Activated T-cell treated with anti-CD3 and anti-CD28 coated beads, Interleukin-2, amount 50 U/mL, for 72 hours (primary cell): ENCODE measurements around the gene FAM161A. TPM values are rescaled to one million over a fixed set of nuclear protein-coding genes. Genes with fewer than 3 reads are reported as not detected.
"Not testable (repeated sequence)": the region's sequence is repeated elsewhere in the genome, so short reads cannot be mapped to it uniquely, and the experiment has no call there.

Experiments used
- ATAC-seq, 2 donors: fragments of 150-1000 bp; cut with Tn5 transposase; replicated peaks in 1 of 2; 2 replicates each; pipeline ENCODE4 v1.10.0; 2021; ENCODE audit warnings: moderate library complexity in 2 of 2, mild to moderate bottlenecking in 1 of 2
- DNase-seq, 2 donors: peaks; one replicate each; pipeline ENCODE4 v3.0.0; 2021 to 2022; ENCODE audit warnings: mixed read lengths in 1 of 2
- H3K27ac Mint-ChIP-seq: one replicate; pipeline ENCODE4 v1.8.0; 2022; ENCODE audit warnings: mild to moderate bottlenecking, moderate library complexity, mixed read lengths
- H3K27me3 Mint-ChIP-seq: one replicate; pipeline ENCODE4 v1.8.0; 2022; ENCODE audit warnings: low read depth, mixed read lengths
- H3K36me3 Mint-ChIP-seq, 2 donors: one replicate each; pipeline ENCODE4 v1.8.0; 2022; ENCODE audit warnings: mixed read lengths in 2 of 2, mild to moderate bottlenecking in 1 of 2; ENCODE audit not compliant: insufficient read depth in 2 of 2
- H3K4me1 Mint-ChIP-seq: one replicate; pipeline ENCODE4 v1.8.0; 2022; ENCODE audit warnings: low read depth, mixed read lengths
- H3K4me3 Mint-ChIP-seq, 2 donors: one replicate each; pipeline ENCODE4 v1.8.0; 2022; ENCODE audit warnings: mild to moderate bottlenecking in 2 of 2, mixed read lengths in 2 of 2, moderate library complexity in 2 of 2
- H3K9me3 Mint-ChIP-seq, 2 donors: one replicate each; pipeline ENCODE4 v1.8.0; 2022; ENCODE audit warnings: mixed read lengths in 2 of 2
- total RNA-seq, 2 donors: library from RNA; stranded (reverse); gene quantifications; one replicate each; pipeline ENCODE4 v1.2.3, GENCODE V29; 2022

FAM161A gene
- total RNA-seq, 2 donors from 2014 or later, result 6.9 to 9.1 TPM

DNA sequence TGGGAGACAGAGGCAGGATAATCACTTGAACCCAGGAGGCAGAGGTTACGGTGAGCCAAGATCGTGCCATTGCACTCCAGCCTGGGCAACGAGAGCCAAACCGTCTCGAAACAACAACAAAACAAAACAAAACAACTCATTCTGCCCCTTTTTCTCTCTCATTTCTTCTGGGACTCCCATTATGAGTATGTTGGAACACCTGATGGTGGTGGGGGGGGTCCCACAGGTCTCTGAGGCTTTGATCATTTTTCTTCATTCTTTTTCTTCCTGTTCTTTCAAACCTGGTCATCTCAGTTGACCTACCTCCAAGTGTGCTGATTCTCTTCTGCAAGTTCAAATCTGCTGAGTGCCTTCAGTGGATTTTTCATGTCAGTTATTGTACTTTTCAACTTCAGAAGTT is 8.2 kb upstream of the FAM161A start:
- Mint-ChIP-seq H3K27ac (no peak overlapping the region), H3K9me3 (peaks cover 2% of the 10 kb centered on the region in 2 donors), H3K4me3 (no peak overlapping the region), H3K27me3 (no peaks in the 10 kb centered on the region), H3K36me3 (peaks cover 12 to 21% of the 10 kb centered on the region in 2 donors), H3K4me1 (peaks cover 7% of the 10 kb centered on the region)
- ATAC-seq (no peak), DNase-seq (no peak)

DNA sequence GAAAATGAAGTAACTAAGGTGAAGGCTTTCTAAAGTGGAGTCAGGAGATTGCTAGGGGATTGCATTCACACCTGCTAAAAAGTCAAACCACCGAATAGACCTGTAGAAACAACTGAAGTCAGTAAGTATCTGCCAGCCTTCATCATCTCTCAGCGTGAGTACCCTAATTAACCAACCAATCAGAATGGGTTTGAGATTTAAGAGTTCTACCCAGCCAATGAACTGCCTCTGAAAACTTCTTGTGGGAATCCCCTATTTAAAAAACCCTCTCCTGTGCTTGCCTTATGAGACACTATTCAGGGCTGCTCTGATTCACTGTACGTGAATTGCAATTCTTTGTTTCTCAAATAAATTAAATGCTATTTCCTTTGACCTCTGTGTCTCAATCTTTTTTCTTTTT is 3.4 kb upstream of the FAM161A start:
- peak in 1 of 2 donors; percentile 8 for ATAC-seq
- Mint-ChIP-seq H3K36me3 (peaks cover 1 to 2% of the 10 kb centered on the region in 2 donors), H3K9me3 (peaks cover 1 to 2% of the 10 kb centered on the region in 2 donors), H3K4me3 (peak overlapping the region in 1 of 2 donors; percentile 54), H3K4me1 (peaks cover 33% of the 10 kb centered on the region), H3K27me3 (no peaks in the 10 kb centered on the region), H3K27ac (no peak overlapping the region)
- DNase-seq, result no peak

DNA sequence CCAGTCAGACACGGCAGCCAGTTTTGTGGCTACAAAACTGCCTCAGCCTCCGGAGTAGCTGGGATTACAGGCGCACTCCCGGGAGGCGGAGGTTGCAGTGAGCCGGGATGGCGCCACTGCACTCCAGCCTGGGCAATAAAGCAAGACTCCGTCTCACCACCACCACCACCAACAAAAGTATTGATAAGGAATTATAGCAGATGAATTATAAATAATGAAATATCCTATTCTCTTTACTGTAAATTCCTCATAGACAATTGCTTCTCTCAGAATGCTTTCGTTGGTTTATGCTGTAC is 1.4 kb upstream of the FAM161A start:
- Mint-ChIP-seq H3K27ac (no peak overlapping the region), H3K27me3 (no peaks in the 10 kb centered on the region), H3K4me1 (peaks cover 33% of the 10 kb centered on the region), H3K36me3 (no peaks in the 10 kb centered on the region), H3K9me3 (no peaks in the 10 kb centered on the region), H3K4me3 (peak overlapping the region; percentile 94 to 99)
- DNase-seq (no peak), ATAC-seq (no peak)

GRCh38 chr2:61854564-61855317 is 881 bp upstream of the FAM161A start:
- peak; percentile 88 to 94 for DNase-seq
- peak; percentile 89 to 90 for ATAC-seq

GRCh38 chr2:61853086-61853846 is 594 bp downstream of the FAM161A start:
- Mint-ChIP-seq H3K4me3 (peak overlapping the region; percentile 94 to 99), H3K27ac (no peak overlapping the region), H3K27me3 (no peaks in the 10 kb centered on the region), H3K36me3 (no peaks in the 10 kb centered on the region), H3K9me3 (no peaks in the 10 kb centered on the region), H3K4me1 (peaks cover 33% of the 10 kb centered on the region)
- peak; percentile 59 to 60 for ATAC-seq
- peak in 1 of 2 donors; percentile 71 for DNase-seq

More at GRCh38 chr2:61854564-61855317, 881 bp upstream of the FAM161A start:
- Mint-ChIP-seq H3K27me3 (no peaks in the 10 kb centered on the region), H3K27ac (peak overlapping the region; percentile 39), H3K4me3 (peak overlapping the region; percentile 94 to 99), H3K9me3 (no peaks in the 10 kb centered on the region), H3K36me3 (no peaks in the 10 kb centered on the region), H3K4me1 (peaks cover 33% of the 10 kb centered on the region)

- H3K27me3 Mint-ChIP-seq, H3K4me3 Mint-ChIP-seq, H3K9me3 Mint-ChIP-seq, ATAC-seq, H3K27ac Mint-ChIP-seq, DNase-seq, H3K36me3 Mint-ChIP-seq: not testable (repeated sequence)
- peaks cover 18% of the 10 kb centered on the region for H3K4me1 Mint-ChIP-seq
Observed at GRCh38 chr2:61851270-61851669, 2.6 kb downstream of the FAM161A start.

DNA sequence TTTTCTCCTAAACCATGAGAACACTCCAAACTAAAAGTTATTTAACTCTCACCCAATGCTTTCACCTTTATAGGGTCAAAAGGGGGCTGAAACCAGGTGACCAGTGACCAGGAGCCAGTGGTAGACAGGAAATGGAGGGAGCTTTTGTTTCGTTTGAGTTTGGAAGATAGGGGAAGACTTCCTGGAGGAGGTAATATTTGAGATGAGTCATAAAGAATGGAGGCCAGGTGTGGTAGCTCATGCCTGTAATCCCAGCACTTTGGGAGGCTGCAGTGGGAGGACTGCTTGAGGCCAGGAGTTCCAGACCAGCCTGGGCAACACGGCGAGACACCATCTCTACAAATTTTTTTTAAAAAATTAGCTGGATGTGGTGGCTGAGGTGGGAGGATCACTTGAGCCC is 8.5 kb downstream of the FAM161A start:
- no peaks in the 10 kb centered on the region for H3K4me1 Mint-ChIP-seq
- H3K4me3 Mint-ChIP-seq, result no peak overlapping the region
- H3K27ac Mint-ChIP-seq, result no peak overlapping the region
- H3K27me3 Mint-ChIP-seq, result no peaks in the 10 kb centered on the region
- no peaks in the 10 kb centered on the region for H3K9me3 Mint-ChIP-seq
- ATAC-seq (no peak), DNase-seq (no peak)
- H3K36me3 Mint-ChIP-seq, result no peaks in the 10 kb centered on the region

DNA sequence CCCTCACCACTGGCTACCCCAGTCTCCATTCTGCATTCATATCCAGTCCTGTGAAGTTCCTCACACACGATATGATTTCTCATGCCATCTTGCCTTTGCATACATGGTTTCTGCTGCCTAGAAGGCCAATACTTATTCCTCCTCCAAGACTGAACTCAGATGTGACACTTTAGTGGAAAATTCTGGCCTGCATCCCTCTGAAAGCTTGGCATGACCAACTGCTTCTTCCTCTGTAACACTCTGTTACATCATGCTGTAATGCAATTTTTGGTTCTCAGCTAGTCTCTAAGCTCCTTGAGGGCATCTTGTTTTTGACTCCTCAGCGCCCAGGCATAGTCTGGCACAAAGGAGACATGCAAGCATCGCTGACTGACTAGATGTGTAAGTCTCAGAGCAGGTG is 12.6 kb downstream of the FAM161A start:
- DNase-seq (no peak), ATAC-seq (no peak)
- Mint-ChIP-seq H3K4me1 (no peaks in the 10 kb centered on the region), H3K27ac (no peak overlapping the region), H3K27me3 (no peaks in the 10 kb centered on the region), H3K4me3 (no peak overlapping the region), H3K36me3 (peaks cover 0 to 3% of the 10 kb centered on the region in 2 donors), H3K9me3 (no peaks in the 10 kb centered on the region)

DNA sequence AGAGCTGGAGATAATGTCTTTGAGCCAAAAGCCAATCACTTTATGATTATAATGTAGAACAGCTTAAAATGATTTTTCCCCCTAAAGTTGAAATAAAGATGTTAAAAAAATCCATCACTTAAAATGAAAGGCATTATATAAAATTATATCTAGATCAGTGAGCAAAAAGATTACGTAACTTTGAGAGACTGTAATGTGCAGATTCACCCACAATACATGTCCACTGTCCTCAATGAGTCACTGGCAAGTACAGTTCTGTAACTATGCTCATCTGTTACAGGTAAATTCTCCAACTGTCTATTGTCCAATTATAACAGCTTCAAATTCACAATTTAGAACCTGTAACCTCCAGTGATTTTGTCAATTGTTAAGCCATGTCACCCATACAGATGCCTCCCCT is 19.0 kb downstream of the FAM161A start:
- ATAC-seq (no peak), DNase-seq (no peak)
- Mint-ChIP-seq H3K9me3 (peaks cover 2% of the 10 kb centered on the region in 2 donors), H3K27me3 (no peaks in the 10 kb centered on the region), H3K36me3 (peaks cover 3% of the 10 kb centered on the region in 2 donors), H3K27ac (no peak overlapping the region), H3K4me1 (no peaks in the 10 kb centered on the region), H3K4me3 (no peak overlapping the region)

- peaks cover 3% of the 10 kb centered on the region in 2 donors for H3K36me3 Mint-ChIP-seq
Observed at GRCh38 chr2:61833971-61834370, 19.9 kb downstream of the FAM161A start.

DNA sequence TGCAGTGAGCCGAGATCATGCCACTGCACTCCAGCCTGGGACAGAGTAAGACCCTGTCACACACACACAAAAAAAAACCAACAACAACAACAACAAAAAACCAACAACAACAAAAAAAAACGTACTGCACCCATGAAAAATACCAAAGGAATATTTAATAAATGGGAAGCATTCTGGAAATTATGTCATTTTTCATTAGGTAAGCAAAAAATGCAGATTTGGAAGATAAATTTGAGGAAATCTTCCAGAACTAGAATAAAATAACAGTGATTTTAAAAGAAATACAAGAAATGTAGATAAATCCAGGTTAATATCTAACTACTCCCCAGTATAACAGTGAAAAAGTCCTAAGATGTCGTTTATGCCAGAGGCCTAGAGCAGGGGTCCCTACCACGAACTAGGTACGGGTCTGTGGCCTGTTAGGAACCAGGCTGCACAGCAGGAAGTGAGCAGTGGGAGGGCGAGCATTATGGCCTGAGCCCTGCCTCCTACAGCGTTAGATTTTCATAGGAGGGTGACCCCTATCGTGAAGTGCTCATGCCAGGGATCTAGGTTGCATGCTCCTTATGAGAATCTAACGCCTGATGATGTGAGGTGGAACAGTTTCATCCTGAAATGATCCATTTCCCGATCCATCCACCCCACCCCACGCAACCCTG is 21.5 kb downstream of the FAM161A start:
- Mint-ChIP-seq H3K27me3 (no peaks in the 10 kb centered on the region), H3K36me3 (peaks cover 3% of the 10 kb centered on the region in 2 donors), H3K27ac (no peak overlapping the region), H3K9me3 (peaks cover 2% of the 10 kb centered on the region in 2 donors), H3K4me3 (no peak overlapping the region), H3K4me1 (no peaks in the 10 kb centered on the region)
- no peak for ATAC-seq
- no peak for DNase-seq

More at GRCh38 chr2:61833971-61834370, 19.9 kb downstream of the FAM161A start:
- Mint-ChIP-seq H3K27me3 (no peaks in the 10 kb centered on the region), H3K9me3 (peaks cover 2% of the 10 kb centered on the region in 2 donors), H3K4me1 (no peaks in the 10 kb centered on the region), H3K27ac (no peak overlapping the region), H3K4me3 (no peak overlapping the region)
- no peak for ATAC-seq
- DNase-seq, result no peak

DNA sequence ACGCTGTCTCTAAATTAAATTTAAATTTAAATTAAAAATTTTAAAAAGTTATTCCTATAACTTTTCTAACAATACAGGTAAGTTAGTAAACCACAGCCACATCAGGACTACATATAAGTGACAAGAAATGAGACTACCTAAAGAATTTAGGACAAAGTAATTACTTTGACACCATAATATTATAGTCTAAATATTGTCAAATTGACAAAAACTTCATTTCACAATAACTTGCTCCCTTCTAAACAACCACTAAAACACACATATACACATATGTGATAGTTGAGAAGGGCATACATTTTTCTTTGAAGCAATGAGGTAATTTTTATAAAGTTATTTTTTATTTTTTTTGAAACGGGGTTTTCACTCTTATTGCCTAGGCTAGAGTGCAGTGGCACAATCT is 31.6 kb downstream of the FAM161A start:
- H3K27ac Mint-ChIP-seq, result no peak overlapping the region
- no peak for ATAC-seq
- no peaks in the 10 kb centered on the region for H3K36me3 Mint-ChIP-seq
- no peaks in the 10 kb centered on the region for H3K9me3 Mint-ChIP-seq
- no peaks in the 10 kb centered on the region for H3K4me1 Mint-ChIP-seq
- H3K4me3 Mint-ChIP-seq, result no peak overlapping the region
- no peaks in the 10 kb centered on the region for H3K27me3 Mint-ChIP-seq
- no peak for DNase-seq
